ENCODE measurements around the gene SOX18.

- TF ChIP-seq CTCF (IDR thresholded peaks at IDR 0.05) (no peak), POLR2A (IDR thresholded peaks at IDR 0.05) (no peak)
Observed at GRCh38 chr20:64050261-64051032, 1.0 kb upstream of the SOX18 start.

All from thyroid gland (tissue), 4 donors.